RWPE1 (cell line): ENCODE results near the gene HDAC3.

Source experiments
- CTCF ChIA-PET: fragments of 350-600 bp; sonication (Branson Sonifier 250); formaldehyde crosslinking; extraction: SDS; loops from one replicate; lab custom pipeline; 2021; lab: Yijun Ruan, JAX
- POLR2A ChIA-PET: fragments of 400-600 bp; formaldehyde crosslinking; extraction: SDS; loops from one replicate; lab custom pipeline; 2020; ENCODE audit warnings: antibody characterized with exemption; ENCODE audit not compliant: low non-redundant PET; lab: Yijun Ruan, JAX
- DNase-seq: peaks from one replicate; pipeline ENCODE4 v3.0.0; 2012; ENCODE audit warnings: low spot score
- H3K27ac ChIP-seq: fragments of 450-650 bp; 2 replicates; pipeline ENCODE4 v1.5.1; 2017
- TF ChIP-seq, protein P1 (sequence below): fragments of 450-650 bp; conservative IDR thresholded peaks from 2 replicates; pipeline ENCODE4 v1.5.1; 2017; ENCODE audit warnings: low read depth, mild to moderate bottlenecking

Gene HDAC3

GRCh38 chr5:141605523-141606277, 30.9 kb downstream of the HDAC3 start:
- peak overlapping the region; percentile 61; the same call in 1 of the 2 replicates for H3K27ac ChIP-seq
- ChIA-PET CTCF (interaction anchor here (0.8 to 2.2 kb wide), 2 partner anchors 14 kb away, joined by 3 to 10 read pairs; partner anchors contain the start of gene DIAPH1), POLR2A (no interaction called here)
- TF ChIP-seq, protein P1, sequence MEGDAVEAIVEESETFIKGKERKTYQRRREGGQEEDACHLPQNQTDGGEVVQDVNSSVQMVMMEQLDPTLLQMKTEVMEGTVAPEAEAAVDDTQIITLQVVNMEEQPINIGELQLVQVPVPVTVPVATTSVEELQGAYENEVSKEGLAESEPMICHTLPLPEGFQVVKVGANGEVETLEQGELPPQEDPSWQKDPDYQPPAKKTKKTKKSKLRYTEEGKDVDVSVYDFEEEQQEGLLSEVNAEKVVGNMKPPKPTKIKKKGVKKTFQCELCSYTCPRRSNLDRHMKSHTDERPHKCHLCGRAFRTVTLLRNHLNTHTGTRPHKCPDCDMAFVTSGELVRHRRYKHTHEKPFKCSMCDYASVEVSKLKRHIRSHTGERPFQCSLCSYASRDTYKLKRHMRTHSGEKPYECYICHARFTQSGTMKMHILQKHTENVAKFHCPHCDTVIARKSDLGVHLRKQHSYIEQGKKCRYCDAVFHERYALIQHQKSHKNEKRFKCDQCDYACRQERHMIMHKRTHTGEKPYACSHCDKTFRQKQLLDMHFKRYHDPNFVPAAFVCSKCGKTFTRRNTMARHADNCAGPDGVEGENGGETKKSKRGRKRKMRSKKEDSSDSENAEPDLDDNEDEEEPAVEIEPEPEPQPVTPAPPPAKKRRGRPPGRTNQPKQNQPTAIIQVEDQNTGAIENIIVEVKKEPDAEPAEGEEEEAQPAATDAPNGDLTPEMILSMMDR = no peak
- DNase-seq = no peak

DNA sequence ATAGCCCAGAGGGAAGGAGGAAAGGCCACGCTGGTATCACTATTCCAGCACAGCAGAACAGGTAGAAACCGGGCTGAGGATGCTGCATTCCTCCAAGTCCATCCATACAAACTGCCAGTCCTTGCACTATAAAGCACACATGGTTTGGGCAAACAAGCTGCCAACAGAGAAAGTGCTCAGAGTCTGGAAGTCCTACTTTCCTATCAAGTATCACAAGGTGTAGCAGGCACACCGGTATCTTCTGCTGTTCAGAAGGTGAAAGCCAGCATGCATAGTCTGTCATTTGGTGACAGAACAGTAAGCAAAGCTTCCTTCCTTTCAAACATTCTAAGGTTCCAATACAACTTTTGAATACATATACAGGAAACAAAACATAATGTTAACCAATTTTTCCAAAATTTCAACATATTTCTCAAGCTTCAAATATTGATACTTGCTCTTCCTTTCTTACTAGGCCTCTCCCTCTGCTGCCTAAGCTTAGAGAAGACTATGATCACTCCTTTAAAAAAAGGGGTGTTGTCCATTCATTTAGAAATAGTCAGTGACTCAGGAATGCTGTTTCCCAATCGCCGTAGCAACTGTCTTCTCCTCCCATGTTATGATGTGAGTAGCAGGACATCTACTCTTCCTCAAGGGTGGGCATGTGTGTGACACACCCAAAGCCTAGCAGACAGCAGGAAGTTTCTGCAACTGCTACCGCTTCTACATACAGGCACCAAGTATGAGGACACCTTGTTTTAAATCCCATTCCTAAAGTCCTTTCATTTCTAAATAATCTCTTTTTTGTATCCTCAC, 32.5 kb downstream of the HDAC3 start:
- POLR2A ChIA-PET = no interaction called here
- H3K27ac ChIP-seq = peak overlapping the region; percentile 77

GRCh38 chr5:141602606-141603005, 34.0 kb downstream of the HDAC3 start:
- TF ChIP-seq, protein P1 = no peak
- ChIA-PET POLR2A (interaction anchor here (0.7 kb wide), 1 partner anchor 15 kb away, joined by 4 read pairs; no protein-coding TSS in a partner anchor), CTCF (interaction anchor here (0.6 to 2.1 kb wide), 5 partner anchors 9 to 41 kb away, joined by 3 to 11 read pairs (median 8); partner anchors contain the start of gene DIAPH1)
- H3K27ac ChIP-seq = no peak overlapping the region
- no peak for DNase-seq

More for the DNA sequence above, 32.5 kb downstream of the HDAC3 start:
- DNase-seq = peak; percentile 95
- CTCF ChIA-PET = interaction anchor here (2.1 to 2.2 kb wide), 3 partner anchors 10 to 15 kb away, joined by 10 to 15 read pairs (median 10); partner anchors contain the start of gene DIAPH1
- TF ChIP-seq, protein P1 = no peak

DNA sequence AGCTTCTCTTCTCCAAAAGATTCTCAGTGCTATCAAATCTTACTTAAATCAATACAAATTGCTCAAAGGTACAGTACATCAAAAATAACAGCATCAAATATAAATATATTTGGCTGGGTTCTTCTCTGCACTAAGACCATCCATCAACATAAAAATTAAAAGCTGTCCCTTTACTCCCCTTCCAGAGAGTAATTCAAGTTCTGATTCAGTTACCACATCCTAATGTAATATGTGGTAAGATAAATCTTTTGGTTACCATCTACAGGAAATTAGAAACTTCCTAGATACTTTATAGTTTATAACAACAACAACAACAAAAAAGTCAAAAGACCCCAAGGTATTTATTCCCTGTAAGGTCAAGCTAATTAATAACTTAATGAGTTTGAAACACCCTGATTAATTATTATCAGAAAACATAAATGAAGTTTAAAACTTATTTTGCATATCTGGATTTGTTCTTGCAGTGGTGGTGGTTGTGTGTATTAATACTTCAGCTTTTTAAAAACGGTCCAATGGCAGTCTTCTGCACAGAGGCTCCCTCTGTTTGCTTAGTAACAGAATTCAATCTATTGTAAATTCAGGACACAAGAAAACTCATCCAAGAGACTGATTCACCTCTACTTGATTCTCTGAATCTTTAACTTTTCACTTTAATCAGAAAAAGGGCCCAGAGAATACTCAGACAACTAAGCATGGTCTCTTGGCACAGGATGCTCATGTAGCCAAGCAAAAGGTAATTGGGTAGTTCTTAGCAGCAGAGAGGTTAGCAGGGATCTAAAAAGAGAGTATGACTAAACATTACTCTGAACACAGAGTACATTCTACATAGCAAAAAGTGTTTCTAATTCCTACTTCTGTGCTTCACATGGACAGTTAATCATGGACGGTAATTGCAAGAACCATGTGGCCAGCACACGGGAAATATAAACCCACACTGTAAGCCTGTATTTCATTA, 38.0 kb downstream of the HDAC3 start:
- CTCF ChIA-PET = interaction anchor here (0.6 to 2.0 kb wide), 5 partner anchors 9 to 545 kb away, joined by 3 to 5 read pairs (median 3); partner anchors contain the start of gene DIAPH1
- H3K27ac ChIP-seq = no peak overlapping the region
- TF ChIP-seq, protein P1 = no peak
- DNase-seq = no peak
- POLR2A ChIA-PET = no interaction called here

DNA sequence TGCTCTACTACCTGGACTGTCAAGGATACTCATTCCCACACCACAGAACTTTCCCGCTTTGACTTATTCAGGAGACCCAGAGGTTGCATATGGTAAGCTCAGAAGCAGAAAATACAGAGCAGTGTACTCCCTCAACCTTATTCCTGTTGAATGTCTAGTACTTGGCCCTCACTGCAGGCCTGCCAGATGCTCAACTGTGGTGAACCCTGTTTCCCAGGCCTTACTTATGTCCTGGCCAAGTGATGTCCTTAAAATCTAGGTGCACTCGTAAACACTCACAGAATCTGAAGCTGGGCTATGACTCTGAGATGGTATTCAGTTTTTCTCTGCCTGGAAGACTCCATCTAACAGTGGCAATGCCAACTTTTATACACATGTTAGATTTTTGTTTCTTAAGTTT, 38.8 kb downstream of the HDAC3 start:
- TF ChIP-seq, protein P1 = no peak
- ChIA-PET POLR2A (no interaction called here), CTCF (interaction anchor here (0.9 to 2.0 kb wide), 2 partner anchors 8 to 31 kb away, joined by 3 to 5 read pairs; no protein-coding TSS in a partner anchor)
- no peak overlapping the region for H3K27ac ChIP-seq
- no peak for DNase-seq
